Activated B cell treated with CpG ODN at 0.5 μM for 24 hours (primary cell): ENCODE results near the gene UST. TPM values are rescaled to one million over a fixed set of nuclear protein-coding genes. Genes with fewer than 3 reads are reported as not detected.
"Not testable (repeated sequence)": the region's sequence is repeated elsewhere in the genome, so short reads cannot be mapped to it uniquely, and the experiment has no call there.

Source experiments
- ATAC-seq: fragments of 200-7000 bp; cut with Tn5 transposase; one replicate; pipeline ENCODE4 v1.10.0; 2021; ENCODE audit warnings: low read depth, mild to moderate bottlenecking, moderate library complexity
- CTCF ChIA-PET: fragments of 350-600 bp; sonication (Branson Sonifier 250); formaldehyde crosslinking; loops from one replicate; lab custom pipeline; 2021; ENCODE audit warnings: antibody characterized with exemption; lab: Charles Lee
- POLR2A ChIA-PET: fragments of 350-600 bp; sonication (Branson Sonifier 250); formaldehyde crosslinking; loops from one replicate; lab custom pipeline; 2021; ENCODE audit warnings: antibody characterized with exemption; lab: Charles Lee
- DNase-seq: peaks from one replicate; pipeline ENCODE4 v3.0.0; 2022
- H3K27ac Mint-ChIP-seq: one replicate; pipeline ENCODE4 v1.8.0; 2020; ENCODE audit warnings: mixed read lengths
- H3K27me3 Mint-ChIP-seq: one replicate; pipeline ENCODE4 v1.8.0; 2021; ENCODE audit warnings: mixed read lengths
- H3K36me3 Mint-ChIP-seq: one replicate; pipeline ENCODE4 v1.8.0; 2021; ENCODE audit warnings: low read depth, mixed read lengths
- H3K4me1 Mint-ChIP-seq: one replicate; pipeline ENCODE4 v1.8.0; 2021; ENCODE audit warnings: mixed read lengths
- H3K4me3 Mint-ChIP-seq: one replicate; pipeline ENCODE4 v1.8.0; 2020; ENCODE audit warnings: mild to moderate bottlenecking, mixed read lengths
- H3K9me3 Mint-ChIP-seq: one replicate; pipeline ENCODE4 v1.8.0; 2020; ENCODE audit warnings: mixed read lengths
- CTCF ChIP-seq: fragments of 200-600 bp; IDR thresholded peaks from one replicate; pipeline ENCODE4 v1.8.0; 2022; ENCODE audit warnings: antibody characterized with exemption, mild to moderate bottlenecking
- intact Hi-C: fragments of 100-400 bp; cut with micrococcal nuclease; formaldehyde crosslinking; loops from one replicate; pipeline ENCODE4 v1.15.1; 2024
- total RNA-seq: library from RNA; stranded (reverse); gene quantifications from 2 replicates; pipeline ENCODE4 v1.2.3, GENCODE V29; 2022

Gene UST
- total RNA-seq, 1 donor from 2014 or later, result 18.1 TPM

DNA sequence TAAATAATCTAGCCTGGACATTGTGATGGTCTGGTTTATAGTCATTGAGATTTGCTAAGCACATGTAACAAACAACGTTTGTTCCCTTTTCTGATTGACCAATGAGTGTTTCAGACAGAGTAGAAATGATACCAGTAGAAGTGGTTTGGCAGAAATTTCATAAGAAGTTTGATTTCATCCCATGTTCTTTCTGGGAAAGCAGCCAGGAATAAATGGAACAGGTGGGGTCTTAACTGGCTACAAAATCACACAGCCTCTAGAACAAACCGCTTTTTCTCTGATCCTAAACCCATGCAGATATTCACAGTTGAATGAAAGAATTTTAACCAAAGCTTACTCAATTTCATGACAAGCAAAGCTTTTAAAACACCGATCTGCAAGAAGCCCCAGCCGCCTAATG, 227.5 kb downstream of the UST start:
- CTCF ChIA-PET, result interaction anchor here (1.4 kb wide), 1 partner anchor 396 kb away, joined by 4 read pairs; no protein-coding TSS in a partner anchor

DNA sequence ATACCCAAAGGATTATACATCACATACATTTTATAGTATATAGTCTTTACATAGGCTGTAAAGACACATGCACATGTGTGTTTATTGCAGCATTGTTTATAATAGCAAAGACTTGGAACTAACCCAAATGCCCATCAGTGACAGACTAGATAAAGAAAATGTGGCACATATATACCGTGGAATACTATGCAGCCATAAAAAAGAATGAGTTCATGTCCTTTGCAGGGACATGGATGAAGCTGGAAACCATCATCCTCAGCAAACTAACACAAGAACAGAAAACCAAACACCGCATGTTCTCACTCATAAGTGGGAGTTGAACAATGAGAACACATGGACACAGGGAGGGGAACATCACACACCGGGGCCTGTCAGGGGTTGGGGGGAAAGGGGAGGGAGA, 231.5 kb downstream of the UST start:
- H3K9me3 Mint-ChIP-seq, POLR2A ChIA-PET, DNase-seq, CTCF ChIA-PET, H3K27ac Mint-ChIP-seq, H3K27me3 Mint-ChIP-seq, H3K4me1 Mint-ChIP-seq, H3K4me3 Mint-ChIP-seq, intact Hi-C loops, ATAC-seq: not testable (repeated sequence)
- peaks cover 14% of the 10 kb centered on the region for H3K36me3 Mint-ChIP-seq

More for the DNA sequence above, 227.5 kb downstream of the UST start:
- Mint-ChIP-seq H3K9me3 (no peaks in the 10 kb centered on the region), H3K27ac (no peak overlapping the region), H3K36me3 (peaks cover 22% of the 10 kb centered on the region), H3K27me3 (no peaks in the 10 kb centered on the region), H3K4me1 (peaks cover 21% of the 10 kb centered on the region), H3K4me3 (no peak overlapping the region)
- ATAC-seq (no peak), DNase-seq (no peak)
- intact Hi-C loops, result no loop called here
- no peak for TF ChIP-seq CTCF
- POLR2A ChIA-PET, result no interaction called here

- H3K27me3 Mint-ChIP-seq, result no peaks in the 10 kb centered on the region
- H3K4me3 Mint-ChIP-seq, result no peak overlapping the region
- TF ChIP-seq CTCF, result no peak
- H3K9me3 Mint-ChIP-seq, result no peaks in the 10 kb centered on the region
- ChIA-PET CTCF (no interaction called here), POLR2A (interaction anchor here (0.9 kb wide), 1 partner anchor 10 kb away, joined by 15 read pairs; no protein-coding TSS in a partner anchor)
- ATAC-seq (no peak), DNase-seq (no peak)
- peaks cover 9% of the 10 kb centered on the region for H3K36me3 Mint-ChIP-seq
- H3K4me1 Mint-ChIP-seq, result no peaks in the 10 kb centered on the region
- no peak overlapping the region for H3K27ac Mint-ChIP-seq
- intact Hi-C loops, result no loop called here
Observed at GRCh38 chr6:148979014-148979901, 232.4 kb downstream of the UST start.

DNA sequence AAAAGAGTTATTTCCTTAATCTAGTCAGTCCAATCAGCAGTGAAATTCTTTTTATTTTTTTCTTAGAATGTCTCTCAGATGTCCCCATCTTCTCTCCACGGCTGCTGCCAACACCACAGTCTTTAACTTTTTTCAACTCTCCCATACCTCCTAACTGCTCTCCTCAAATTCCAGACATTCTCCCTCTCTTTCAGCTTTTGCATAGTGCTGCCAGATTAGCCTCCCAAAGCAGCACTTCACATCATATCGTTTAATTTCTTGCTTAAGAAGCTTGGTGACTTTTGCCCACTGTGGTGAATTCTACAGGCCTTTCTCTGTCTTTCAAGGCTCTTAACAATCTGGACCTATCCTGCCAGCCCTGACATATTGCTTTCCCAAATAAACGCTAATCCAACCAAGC, 233.4 kb downstream of the UST start:
- intact Hi-C loops, result no loop called here
- Mint-ChIP-seq H3K36me3 (peaks cover 6% of the 10 kb centered on the region), H3K9me3 (no peaks in the 10 kb centered on the region), H3K27me3 (no peaks in the 10 kb centered on the region), H3K27ac (no peak overlapping the region), H3K4me1 (no peaks in the 10 kb centered on the region), H3K4me3 (no peak overlapping the region)
- ChIA-PET CTCF (no interaction called here), POLR2A (interaction anchor here (0.9 kb wide), 1 partner anchor 9 kb away, joined by 15 read pairs; no protein-coding TSS in a partner anchor)
- no peak for TF ChIP-seq CTCF
- DNase-seq, result no peak
- ATAC-seq, result no peak

- TF ChIP-seq CTCF, result no peak
- DNase-seq, result no peak
- peaks cover 5% of the 10 kb centered on the region for H3K36me3 Mint-ChIP-seq
- peaks cover 8% of the 10 kb centered on the region for H3K4me1 Mint-ChIP-seq
- intact Hi-C loops, result no loop called here
- ATAC-seq, result no peak
- H3K27me3 Mint-ChIP-seq, result no peaks in the 10 kb centered on the region
- H3K9me3 Mint-ChIP-seq, result no peaks in the 10 kb centered on the region
- CTCF ChIA-PET, result no interaction called here
- H3K4me3 Mint-ChIP-seq, result no peak overlapping the region
- POLR2A ChIA-PET, result no interaction called here
- no peak overlapping the region for H3K27ac Mint-ChIP-seq
Observed at GRCh38 chr6:148981515-148981914, 234.7 kb downstream of the UST start.
